CD4-positive, alpha-beta T cell treated with Interleukin-2 at 100 ng/mL for 4 hours (primary cell): ENCODE results near the gene MMEL1.

Source experiments
- DNase-seq: peaks from one replicate; pipeline ENCODE4 v3.0.0-alpha.2; 2020; ENCODE audit warnings: low spot score

The MMEL1 gene

DNA sequence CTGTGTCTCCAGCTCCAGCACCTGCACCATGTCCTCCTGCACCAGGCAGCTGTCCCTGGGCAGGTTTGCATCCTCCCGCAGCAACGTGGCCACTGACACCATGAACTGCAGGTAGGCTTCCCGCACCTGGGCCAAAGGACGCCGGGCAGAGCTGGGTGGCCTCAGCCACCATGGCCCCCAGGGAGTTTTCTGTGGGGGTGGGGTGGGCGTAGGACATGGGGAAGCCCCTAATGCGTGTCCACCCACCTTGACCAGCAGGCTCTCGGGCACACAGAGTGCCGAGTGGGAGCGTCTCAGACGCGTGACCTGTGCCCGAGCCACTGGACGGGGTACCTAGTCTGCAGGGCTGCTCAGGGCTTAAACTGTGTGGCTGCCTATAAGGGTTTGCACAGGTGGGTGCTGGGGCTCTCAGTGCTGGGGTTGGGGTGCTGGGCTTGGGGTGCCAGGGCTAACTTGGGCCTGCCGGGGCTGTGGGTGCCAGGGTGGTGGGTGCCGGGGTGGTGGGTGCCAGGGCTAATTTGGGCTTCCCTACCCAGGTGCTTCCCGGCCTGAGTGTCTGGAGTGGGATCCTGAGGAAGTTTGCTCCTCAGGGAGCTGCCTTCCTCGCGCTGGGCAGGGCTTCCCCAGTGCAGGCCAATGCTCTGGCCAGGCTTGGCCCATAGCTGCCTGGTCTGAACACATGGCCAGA is 28.5 kb downstream of the MMEL1 start:
- no peak for DNase-seq

DNA sequence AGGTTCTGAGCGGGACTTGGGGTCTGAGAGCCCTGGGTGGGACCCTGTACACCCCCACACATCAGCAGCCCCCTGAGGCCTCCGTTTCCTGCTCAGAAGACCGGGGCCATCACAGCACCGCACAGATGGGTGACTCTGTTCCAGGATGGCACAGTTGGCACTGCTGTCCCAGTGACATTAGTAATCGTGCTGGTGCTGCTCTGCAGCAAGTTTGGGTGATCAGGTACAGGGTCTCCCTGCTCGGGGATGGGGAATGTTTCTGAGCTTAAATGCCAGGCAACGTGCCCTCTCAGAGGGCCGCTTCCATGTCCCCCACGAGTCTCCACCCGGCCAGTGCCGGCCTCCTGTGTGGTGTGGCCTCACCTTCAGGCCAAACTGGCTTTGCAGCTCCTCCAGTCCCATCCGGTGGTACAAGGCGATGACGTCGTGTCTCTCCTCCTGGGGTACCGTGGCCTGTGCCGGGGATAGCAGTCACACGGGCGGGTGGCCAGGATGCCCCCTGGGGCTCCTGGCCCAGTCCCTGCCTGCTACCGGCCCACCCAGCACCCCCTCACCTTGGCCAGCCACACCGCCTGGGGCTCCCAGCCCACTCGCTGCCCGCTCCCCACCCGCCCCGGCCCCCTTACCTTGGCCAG is 29.2 kb downstream of the MMEL1 start:
- DNase-seq: no peak

DNA sequence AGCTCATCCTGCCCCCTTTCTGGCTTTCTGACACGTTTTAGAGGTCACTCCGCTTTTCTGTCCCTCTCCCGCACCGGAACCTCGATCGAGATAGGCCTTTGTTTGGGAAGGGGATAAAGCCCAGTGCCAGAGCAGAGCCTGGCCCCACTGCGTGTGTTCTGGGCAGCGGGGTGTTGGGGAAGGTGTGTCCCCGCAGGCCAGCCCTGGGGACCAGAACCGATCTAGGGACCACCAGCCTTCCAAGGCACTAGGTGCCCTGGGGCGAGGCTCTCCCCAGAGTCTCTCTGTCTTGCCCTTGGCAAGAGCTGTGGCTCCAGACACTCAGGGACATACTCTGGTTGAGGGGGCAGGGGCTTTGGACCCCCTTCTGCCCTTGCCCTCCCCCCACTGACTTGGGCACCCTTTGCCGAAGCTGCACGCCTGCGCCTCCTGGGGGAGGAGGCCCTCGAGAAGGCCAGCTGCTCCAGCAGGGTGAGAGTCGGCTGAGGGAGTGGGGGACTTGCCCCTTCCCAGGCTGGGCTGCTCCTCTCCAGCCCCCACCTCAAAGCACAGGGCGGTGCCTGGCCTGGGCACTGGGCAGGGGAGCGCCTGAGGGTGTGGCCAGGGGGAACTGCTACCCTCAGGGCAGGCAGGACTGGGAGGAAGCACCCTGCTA is 29.8 kb downstream of the MMEL1 start:
- no peak for DNase-seq

DNA sequence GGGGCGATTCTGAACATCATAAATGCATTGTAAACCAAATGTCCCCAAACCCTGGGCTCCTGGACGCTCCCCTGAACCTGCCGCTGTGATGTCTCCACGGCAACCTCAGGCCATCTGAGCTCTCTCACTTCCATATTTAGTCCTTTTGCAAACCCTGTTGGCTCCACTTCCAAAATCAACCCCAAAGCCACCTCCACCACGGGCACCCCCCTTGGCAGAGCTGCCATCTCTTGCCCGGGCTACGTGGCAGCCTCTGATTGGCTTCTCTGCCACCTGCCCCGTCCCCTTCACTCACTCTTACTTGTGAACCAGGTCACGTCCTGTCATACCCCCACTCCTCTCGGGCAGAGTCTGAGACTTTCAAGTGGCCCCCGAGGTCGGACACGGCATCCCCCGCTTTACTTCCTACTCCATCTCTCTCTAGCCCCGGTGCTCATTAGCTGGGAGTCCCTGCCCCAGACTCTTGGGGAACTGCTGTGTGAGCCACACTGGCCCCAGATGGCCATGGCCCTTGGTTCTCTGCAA is 30.4 kb downstream of the MMEL1 start:
- DNase-seq: no peak

DNA sequence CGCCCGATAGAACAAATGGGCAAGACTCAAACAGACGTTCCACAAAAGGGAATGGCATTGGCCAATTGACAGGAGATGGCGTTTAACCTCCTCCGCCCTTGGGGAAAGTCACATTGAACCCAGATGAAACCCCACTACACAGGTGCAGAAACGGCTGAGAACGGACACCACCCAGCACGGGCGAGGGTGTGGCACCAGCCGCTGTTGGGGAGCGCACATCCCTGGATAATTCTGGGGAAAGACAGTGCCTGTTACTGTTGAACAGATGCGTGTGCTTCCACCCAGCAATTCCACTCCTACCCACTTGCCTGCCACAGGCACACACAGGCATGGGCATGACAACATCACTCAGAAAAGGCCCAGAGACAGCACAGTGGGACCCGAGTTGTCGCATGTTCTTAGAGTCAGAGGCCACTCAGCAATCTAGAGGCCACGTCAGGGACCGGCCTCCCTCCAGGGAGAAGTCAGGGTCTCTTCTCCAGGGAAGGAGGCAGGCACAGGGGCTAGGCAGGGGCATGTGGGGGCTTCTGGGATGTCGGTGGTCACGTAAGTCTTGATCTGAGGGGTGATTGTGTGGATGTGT is 31.0 kb downstream of the MMEL1 start:
- no peak for DNase-seq

DNA sequence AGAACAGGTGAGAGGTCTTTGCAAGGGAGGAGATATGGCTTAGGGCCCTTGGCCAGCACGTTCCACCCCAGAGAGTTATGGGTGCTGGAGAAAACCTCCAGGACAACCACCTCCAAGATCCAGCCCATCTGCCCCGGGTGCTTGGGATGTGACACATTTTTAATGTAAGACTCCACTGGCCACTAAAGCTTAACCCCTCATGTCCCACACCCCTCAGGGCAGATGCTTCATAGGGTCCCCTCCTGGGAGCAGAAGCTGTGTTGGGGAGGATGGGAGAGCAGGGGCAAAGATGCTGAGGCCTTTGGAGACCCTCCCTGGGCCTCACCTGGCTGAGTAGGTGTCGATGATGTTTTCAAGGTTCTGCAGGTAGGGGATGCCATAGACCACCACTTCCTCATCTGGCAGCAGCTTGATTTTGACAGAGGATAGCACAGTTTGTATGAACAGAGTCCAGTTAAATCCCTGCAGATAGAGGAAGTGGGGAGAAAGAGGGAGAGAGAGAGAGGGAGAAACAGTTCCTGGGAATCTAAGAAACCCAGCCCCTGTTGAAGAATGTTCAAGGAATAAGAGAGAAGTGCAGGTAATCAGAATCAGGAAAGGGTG is 34.4 kb downstream of the MMEL1 start:
- no peak for DNase-seq

DNA sequence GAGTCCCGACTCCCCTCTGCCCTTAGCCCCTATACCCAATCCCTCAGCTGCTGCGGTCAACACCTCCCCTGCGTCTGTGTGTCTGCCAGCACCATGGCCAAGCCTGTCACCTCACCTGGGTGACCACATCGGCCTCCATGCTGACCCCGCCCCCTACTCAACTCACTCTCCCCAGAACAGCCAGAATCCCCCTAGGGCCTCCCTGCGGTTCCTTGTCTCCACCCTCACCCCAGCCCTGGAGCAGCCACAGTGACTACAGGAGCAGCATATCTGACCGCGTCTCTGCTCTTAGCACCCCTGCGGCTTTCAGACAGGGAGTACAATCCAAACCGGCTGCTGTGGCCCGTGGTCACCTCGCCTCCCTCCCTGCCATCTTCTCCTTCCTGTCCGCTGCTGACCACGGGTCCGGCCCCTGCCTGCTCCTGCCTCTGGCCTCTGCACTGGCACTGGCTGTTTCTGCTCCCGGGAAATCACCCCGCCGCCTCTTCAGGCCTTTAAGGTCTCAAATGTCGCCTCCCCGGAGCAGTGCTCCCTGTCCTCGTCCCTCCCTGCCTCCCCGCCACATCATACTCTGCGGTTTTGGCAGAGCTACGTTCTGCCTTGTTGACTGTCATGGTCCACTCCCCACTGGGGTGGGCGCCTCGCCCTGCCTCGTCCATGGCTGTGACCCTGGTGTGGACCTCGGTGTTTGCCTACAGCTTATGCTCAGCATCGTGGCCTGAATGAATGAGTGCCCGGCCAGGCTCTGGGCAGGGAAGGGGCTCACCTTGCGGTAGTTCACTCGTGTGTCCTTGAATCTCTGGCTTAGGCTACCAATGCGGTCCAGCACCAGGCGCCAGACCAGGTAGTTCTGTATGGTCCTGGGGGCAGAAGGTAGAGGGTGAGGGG is 35.1 kb downstream of the MMEL1 start:
- no peak for DNase-seq

DNA sequence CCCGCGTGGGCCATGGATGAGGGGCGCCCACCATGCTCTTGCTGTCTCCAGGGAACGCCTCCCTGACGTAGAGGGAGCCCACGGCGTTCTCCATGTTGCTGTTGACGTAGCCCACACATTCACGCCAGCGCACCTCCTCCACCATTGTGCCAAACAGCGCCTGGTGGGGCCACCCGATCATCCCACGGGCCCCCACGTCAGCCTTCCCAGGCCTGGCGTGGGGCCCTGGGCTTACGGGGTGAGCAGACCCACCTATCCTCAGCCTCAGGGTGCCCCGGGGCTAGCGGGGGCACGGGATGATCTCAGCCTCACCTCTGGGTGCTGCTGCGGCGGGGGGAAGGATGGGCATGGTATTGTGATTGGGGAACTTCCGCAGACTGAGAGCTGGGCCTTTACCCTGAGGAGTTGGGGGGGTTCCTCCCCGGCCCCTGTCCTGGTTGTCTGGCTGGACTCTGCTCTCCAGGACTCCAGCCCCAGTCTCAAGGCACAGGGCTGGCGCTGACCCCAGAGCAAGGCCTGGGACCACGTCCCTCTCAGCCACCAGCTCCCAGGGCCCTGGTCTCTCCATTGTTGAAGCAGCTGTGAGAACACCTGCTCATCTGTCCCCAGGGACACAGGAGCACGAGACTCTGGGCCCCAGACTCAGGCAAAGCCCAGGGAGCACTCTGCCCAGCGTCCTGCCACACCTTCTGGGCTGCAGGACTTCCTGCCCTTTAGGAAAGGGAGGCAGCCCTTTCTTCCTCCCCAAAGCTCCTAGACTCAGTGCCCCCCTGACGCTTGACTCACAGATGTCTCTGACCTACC is 36.1 kb downstream of the MMEL1 start:
- DNase-seq: no peak

DNA sequence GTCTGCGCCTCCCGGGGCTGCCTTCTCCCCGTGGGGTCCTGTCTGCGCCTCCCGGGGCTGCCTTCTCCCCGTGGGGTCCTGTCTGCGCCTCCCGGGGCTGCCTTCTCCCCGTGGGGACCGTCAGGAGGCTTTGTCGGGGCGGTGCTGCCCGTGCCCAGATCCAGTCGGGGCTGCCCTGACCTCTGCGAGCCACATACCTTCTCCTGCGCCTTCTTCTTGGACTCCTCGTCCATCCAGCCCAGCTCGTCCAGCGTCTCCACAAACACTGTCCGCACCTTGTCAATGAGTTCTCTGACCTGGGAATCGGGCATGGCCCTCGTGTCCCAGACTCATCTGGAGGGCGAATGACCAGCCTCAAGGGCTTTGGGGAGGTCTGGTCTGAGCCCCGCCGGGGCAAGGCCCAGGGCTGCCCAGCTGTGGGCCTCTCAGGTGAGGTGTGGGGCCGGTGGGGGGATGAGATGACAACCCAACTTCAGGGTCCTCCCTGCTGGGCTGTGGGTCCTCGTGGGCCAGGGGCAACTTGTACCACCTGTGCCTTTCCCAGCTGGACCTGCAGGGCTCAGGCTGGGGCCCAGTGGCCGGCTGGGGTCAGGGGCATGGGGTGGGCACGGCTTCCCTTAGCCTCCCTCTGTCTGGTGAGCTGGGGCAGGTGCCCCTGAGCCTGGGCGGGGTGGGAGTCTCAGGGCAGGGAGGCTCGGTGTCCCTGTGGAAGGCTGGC is 36.8 kb downstream of the MMEL1 start:
- no peak for DNase-seq

DNA sequence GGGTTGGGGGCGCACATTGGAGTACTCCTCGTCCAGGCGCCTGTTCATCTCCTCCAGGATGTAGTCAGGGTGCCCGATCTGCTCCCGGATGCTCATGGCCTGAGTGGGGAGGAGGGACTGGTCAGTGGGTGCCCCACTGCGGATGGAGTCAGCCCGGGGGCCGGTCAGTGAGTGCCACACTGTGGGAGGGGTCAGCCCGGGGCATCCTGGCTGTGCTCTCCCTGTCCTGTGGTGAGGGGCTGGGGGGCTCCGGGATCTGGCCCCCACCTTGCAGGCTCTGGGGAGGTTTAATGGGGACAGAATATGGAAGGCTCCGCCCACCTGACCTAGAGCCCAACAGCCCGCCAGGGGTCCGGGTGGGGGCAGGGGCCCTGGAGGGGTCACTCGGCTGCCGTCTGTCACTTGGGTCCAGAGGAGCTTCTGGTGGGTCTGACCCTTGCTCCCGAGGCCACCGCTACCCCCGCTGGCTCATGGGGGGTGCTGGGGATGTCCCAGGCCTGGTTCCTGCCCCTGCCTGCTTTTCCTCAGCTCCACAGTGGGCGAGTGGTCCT is 37.5 kb downstream of the MMEL1 start:
- no peak for DNase-seq

DNA sequence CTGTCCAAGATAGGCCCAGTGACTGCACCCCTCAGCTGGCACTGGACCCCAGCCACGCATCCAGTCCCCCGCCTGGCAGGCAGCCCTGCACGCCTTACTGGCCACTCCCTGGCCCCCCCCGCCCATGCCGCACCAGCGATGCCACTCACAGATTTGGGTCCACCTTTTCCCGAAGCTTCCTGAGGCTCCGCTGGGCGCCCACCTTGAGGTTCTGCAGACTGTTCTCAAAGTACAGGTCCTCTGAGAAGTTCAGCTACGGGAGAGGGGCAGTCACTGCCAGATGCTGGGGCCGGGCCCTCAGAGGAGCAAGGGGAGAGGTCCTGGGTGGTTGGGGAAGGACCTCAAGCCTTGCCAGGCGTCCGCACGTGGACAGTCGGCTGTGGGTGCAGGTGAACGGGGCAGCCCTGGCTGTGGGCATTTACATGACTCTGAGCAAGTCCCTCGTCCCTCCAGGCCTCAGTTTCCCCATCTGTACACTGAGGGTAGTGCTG is 38.1 kb downstream of the MMEL1 start:
- DNase-seq: no peak

DNA sequence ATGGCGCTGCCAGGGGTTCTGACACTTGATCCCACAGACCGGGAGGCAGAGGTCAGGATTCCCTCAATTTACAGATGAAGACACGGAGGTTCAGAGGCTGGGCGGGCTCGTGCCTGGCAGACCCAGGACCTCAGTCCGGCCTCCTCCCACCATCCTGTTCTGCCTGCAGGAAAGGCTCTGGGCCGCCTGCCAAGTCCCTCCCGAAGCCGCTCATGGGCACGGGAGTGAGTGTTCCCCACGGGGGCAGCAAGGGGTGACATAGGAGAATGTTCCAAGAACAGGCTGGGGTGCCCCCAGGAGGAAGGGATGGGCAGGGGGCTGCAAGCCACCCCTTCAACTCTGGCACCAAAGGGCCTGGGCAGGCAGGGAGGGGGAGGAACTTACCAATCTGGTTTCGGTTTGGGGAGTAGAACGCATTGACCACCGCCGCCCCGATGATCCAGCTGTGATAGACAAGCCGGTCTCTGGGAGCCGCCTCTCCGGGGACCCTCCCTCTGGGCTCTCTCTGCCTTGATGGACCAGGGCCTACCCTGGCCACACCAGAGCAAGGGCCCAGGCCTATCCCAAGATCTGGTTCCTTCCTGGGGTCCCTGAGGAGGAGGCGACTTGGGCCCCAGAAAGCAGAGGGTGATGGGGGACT is 38.7 kb downstream of the MMEL1 start:
- no peak for DNase-seq

DNA sequence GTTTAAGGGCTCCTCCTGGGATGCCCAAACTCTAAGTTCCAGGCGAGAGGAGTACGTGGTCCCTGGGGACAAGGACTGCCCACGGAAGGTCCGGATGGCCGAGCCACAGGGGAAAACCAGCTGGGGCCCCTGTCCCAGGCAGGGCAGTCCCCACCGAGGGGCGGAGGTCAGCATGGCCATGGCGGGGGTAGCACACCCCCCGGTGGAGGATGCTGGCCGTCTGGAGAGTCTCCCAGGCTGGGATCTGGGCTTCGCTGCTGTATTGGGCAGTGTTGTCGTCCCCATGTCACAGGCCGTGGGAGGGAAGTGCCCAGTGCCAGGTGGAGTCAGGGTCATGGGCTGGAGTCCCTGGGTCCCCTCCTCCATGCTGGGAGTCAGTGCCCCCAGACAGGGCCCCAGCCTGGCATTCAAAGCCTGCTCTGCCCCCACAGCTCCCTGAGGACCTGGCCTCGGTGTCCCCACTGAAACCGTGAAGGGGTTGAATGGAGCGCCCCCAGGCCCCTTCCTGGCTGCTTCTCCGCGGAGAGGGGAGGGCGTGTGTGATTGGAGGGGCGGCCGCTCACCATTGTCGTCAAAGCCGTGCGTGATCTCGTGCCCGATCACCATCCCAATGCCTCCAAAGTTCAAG is 39.5 kb downstream of the MMEL1 start:
- no peak for DNase-seq

DNA sequence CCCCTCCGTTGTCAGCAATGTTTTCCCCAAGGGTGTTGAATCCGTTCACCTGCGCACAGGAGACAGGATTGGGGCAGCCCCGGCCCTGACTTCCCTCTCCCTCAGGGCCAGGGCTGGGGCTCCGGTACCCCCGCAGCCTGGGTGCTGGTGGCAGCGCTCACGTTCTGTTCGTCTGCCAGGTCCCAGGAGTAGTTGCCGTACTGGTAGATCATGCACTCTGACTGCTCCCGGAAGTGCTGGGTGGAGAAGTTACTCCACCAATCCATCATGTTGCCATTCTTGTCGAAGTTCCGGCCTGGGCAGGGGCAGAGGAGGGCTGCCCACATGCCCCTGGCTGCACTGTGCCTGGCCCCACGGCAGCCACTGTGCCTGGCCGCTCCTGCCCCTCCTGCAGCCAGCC is 40.1 kb downstream of the MMEL1 start:
- no peak for DNase-seq

DNA sequence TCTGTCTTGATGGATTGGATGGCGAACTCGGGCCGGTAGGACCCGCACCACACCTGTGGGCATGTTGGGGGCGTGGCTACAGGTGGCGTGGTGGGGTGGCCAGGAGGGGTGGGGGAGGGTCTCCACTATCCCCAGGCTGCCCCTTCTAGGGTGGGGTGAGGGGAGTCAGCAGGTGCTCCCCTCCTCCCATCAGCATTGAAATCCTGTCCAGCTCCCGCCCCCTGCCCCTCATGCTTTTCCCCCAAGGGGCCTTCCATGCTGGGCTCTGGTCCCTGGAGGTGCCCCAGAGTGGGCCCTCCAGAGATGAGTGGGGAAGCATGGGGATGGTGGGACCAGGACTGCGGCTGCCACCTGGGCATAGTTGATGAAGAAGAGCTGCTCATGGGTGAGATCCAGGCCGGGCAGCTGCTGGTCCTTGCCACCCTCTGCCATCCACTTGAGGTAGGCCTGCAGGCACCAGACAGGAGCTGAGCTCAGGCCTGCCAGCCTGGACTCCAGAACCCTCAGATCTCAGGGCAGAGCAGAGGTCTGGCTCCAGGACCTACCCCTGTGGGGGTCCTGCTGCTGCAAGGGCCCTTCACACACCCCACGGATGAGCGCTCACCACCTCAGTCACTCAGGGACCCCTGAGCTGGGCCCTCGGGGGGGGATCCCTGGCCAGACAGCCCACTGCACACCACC is 41.1 kb downstream of the MMEL1 start:
- DNase-seq: no peak

DNA sequence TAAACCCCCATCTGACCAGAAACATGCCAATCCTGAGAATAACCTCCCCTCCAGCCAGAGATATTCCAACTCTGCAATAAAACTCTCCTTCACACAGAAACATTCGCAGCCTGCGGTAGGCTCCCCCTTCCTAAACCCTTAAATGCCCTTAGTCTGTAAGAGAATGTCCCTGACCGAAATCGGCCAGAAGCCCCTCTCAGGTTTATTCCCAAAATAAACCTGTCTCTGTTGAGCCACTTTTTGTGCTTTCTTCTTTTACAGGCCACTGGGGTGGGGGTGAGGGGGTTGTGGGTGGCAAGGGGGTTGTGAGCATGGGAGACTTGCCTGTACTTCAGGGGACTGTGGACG is 41.6 kb downstream of the MMEL1 start:
- DNase-seq: no peak

DNA sequence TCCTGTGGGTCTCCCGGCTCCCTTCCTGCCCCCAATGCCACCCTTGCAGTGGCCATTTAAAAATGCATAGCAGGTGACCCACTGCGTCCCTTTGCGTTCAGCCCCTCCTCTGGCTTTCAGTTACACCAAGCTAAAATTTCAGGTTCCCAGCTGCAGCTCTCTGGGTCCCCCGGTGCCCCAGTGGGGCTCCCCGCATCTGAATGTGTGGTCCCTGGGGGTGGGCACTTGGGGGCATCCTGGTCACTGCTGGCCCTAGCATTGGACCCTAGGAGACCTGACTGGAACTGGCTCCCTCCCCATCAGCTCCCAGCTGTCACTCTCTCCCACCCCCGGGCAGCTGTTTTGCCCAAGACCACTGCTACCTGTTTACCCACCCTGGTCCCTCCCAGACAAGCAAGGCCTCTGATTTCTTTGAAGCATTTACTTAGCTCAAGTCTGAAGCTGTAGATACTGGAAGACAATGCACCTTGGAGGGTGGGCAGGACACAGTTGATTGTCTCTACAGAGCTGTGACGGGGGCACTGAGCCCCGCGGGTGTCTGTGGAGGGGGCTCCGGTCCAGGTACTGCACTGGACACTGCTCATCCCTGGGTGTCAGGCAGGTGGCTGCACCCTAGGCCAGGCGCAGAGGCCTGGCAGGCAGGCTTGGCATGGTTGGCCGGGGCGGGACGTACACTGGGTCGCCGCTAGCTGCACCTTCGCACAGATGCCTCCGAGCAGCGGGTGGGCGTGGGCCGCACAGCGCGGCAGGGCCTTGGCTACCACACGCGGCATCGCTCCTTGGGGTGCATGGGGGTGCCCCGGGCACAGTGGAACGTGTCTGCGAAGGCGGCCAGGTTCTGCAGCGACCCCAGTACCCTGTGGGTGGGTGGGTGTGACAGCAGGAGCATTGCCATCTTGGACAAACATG is 42.3 kb downstream of the MMEL1 start:
- no peak for DNase-seq
